Measurements from ENCODE around the gene KCNH5.

- no peak for TF ChIP-seq EZH2phosphoT487 (IDR thresholded peaks at IDR 0.05; ENCODE audit: low read length)
- no peak for TF ChIP-seq CTCF (IDR thresholded peaks at IDR 0.05; ENCODE audit: low read length)
- no peak for TF ChIP-seq EZH2 (optimal IDR thresholded peaks at IDR 0.05; ENCODE audit: low read depth, low read length)
These were observed 102.1 kb downstream of the KCNH5 start for GRCh38 chr14:62943202-62943601.

Data from MM.1S (cell line).